ENCODE measurements around the gene AFAP1L2.

AFAP1L2 gene

DNA sequence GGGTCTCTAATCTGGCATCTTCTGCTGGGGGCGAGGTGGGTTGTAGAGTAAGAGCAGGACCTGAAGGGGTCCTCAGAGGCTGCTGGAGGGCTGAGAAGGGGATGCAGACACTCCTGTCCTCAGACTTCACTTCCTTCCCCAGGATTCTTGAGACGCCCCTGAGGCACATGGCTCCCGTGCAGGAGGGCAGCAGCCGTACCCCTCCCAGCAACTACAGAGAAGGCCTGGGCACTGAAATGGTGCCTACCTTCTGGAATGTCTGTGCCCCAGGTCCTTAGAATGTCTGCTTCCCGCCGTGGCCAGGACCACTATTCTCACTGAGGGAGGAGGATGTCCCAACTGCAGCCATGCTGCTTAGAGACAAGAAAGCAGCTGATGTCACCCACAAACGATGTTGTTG, 113.2 kb downstream of the AFAP1L2 start:
- H3K27me3 ChIP-seq = no peaks in the 10 kb centered on the region; a peak in 1 of 22 replicates
- peaks cover 8 to 64% (median 39%) of the 10 kb centered on the region in 10 experiments; a peak in 18 of 20 replicates for H3K4me1 ChIP-seq
- peaks cover 0 to 10% (median 8%) of the 10 kb centered on the region in 11 experiments; a peak in 15 of 22 replicates for H3K36me3 ChIP-seq
- peaks cover 14 to 52% (median 39%) of the 10 kb centered on the region in 11 experiments for H3K9me3 ChIP-seq (replicated peaks in 1 of 11)
- no peak for TF ChIP-seq Cebpa-rat (IDR thresholded peaks at IDR 0.05)
- H4K20me1 ChIP-seq = no peaks in the 10 kb centered on the region
- no peak overlapping the region for H3K9ac ChIP-seq
- no peak overlapping the region for H3K27ac ChIP-seq
- H3K4me3 ChIP-seq = no peak overlapping the region
- peak overlapping the region in 3 of 11 experiments; percentile 11 to 76 (median 19); a peak in 4 of 22 replicates for H3K4me2 ChIP-seq

DNA sequence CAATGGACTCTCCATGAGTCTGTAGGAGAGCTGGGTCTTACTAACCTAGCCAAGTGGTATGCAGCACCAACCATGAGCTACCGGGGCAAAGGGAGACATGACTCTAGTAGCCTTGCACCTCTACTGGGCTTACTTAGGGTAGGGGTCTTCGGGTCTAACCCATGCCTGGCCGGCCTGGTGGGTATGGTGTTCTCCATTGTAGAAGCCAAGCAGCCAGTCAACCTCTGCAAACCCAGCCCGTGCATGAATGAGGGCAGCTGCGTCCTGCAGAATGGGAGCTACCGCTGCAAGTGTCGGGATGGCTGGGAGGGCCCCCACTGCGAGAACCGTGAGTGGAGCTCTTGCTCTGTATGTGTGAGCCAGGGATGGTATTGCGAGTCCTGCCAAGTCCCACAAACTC, 114.3 kb downstream of the AFAP1L2 start:
- Histone ChIP-seq H3K9me3 (replicated peaks in 1 of 11) (peaks cover 3 to 42% (median 28%) of the 10 kb centered on the region in 11 experiments), H3K27ac (no peak overlapping the region), H3K4me1 (peaks cover 8 to 63% (median 39%) of the 10 kb centered on the region in 10 experiments; a peak in 18 of 20 replicates), H3K36me3 (no peaks in the 10 kb centered on the region), H3K9ac (no peak overlapping the region), H3K4me2 (no peak overlapping the region; a peak in 1 of 22 replicates), H3K27me3 (no peaks in the 10 kb centered on the region), H3K4me3 (no peak overlapping the region), H4K20me1 (no peaks in the 10 kb centered on the region)
- TF ChIP-seq Cebpa-rat (IDR thresholded peaks at IDR 0.05) = no peak

- H4K20me1 ChIP-seq = no peaks in the 10 kb centered on the region; a peak in 1 of 22 replicates
- H3K27me3 ChIP-seq = no peaks in the 10 kb centered on the region
- no peak overlapping the region for H3K27ac ChIP-seq
- no peak overlapping the region for H3K4me3 ChIP-seq
- no peak overlapping the region for H3K9ac ChIP-seq
- peak overlapping the region in 10 of 11 experiments; percentile 4 to 80 (median 71); a peak in 19 of 22 replicates for H3K4me2 ChIP-seq
- TF ChIP-seq Cebpa-rat (IDR thresholded peaks at IDR 0.05) = no peak
- peaks cover 0 to 39% (median 23%) of the 10 kb centered on the region in 11 experiments; a peak in 17 of 22 replicates for H3K9me3 ChIP-seq (replicated peaks in 1 of 11)
- H3K36me3 ChIP-seq = no peaks in the 10 kb centered on the region
- peaks cover 8 to 63% (median 40%) of the 10 kb centered on the region in 10 experiments; a peak in 18 of 20 replicates for H3K4me1 ChIP-seq
These were observed 115.2 kb downstream of the AFAP1L2 start for GRCh38 chr10:114289096-114289436.

- peak overlapping the region in 10 of 11 experiments; percentile 4 to 80 (median 71); a peak in 19 of 22 replicates for H3K4me2 ChIP-seq
- no peak overlapping the region for H3K27ac ChIP-seq
- H3K36me3 ChIP-seq = no peaks in the 10 kb centered on the region
- no peak overlapping the region for H3K4me3 ChIP-seq
- H3K4me1 ChIP-seq = peaks cover 8 to 62% (median 40%) of the 10 kb centered on the region in 10 experiments; a peak in 18 of 20 replicates
- peaks cover 0 to 39% (median 23%) of the 10 kb centered on the region in 11 experiments; a peak in 17 of 22 replicates for H3K9me3 ChIP-seq (replicated peaks in 1 of 11)
- no peak overlapping the region for H3K9ac ChIP-seq
- no peaks in the 10 kb centered on the region; a peak in 1 of 22 replicates for H4K20me1 ChIP-seq
- H3K27me3 ChIP-seq = no peaks in the 10 kb centered on the region
- no peak for TF ChIP-seq Cebpa-rat (IDR thresholded peaks at IDR 0.05)
These were observed 115.7 kb downstream of the AFAP1L2 start for GRCh38 chr10:114288424-114289095.

GRCh38 chr10:114286921-114287320, 117.4 kb downstream of the AFAP1L2 start:
- Histone ChIP-seq H3K27me3 (no peaks in the 10 kb centered on the region), H3K9me3 (replicated peaks in 1 of 11) (peaks cover 0 to 31% (median 22%) of the 10 kb centered on the region in 11 experiments; a peak in 17 of 22 replicates), H3K27ac (no peak overlapping the region), H3K4me2 (no peak overlapping the region), H4K20me1 (no peaks in the 10 kb centered on the region; a peak in 1 of 22 replicates), H3K4me3 (no peak overlapping the region), H3K9ac (no peak overlapping the region), H3K36me3 (no peaks in the 10 kb centered on the region), H3K4me1 (peaks cover 8 to 49% (median 30%) of the 10 kb centered on the region in 10 experiments; a peak in 18 of 20 replicates)
- TF ChIP-seq Cebpa-rat (IDR thresholded peaks at IDR 0.05) = no peak

DNA sequence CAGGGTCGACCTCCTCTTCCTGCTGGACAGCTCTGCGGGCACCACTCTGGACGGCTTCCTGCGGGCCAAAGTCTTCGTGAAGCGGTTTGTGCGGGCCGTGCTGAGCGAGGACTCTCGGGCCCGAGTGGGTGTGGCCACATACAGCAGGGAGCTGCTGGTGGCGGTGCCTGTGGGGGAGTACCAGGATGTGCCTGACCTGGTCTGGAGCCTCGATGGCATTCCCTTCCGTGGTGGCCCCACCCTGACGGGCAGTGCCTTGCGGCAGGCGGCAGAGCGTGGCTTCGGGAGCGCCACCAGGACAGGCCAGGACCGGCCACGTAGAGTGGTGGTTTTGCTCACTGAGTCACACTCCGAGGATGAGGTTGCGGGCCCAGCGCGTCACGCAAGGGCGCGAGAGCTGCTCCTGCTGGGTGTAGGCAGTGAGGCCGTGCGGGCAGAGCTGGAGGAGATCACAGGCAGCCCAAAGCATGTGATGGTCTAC, 118.3 kb downstream of the AFAP1L2 start:
- Histone ChIP-seq H3K4me2 (no peak overlapping the region), H3K4me1 (peaks cover 8 to 41% (median 29%) of the 10 kb centered on the region in 10 experiments; a peak in 18 of 20 replicates), H3K27me3 (no peaks in the 10 kb centered on the region), H3K9me3 (replicated peaks in 1 of 11) (peaks cover 0 to 22% (median 14%) of the 10 kb centered on the region in 11 experiments; a peak in 17 of 22 replicates), H3K27ac (no peak overlapping the region), H3K9ac (no peak overlapping the region), H3K36me3 (no peaks in the 10 kb centered on the region), H4K20me1 (no peaks in the 10 kb centered on the region; a peak in 1 of 22 replicates), H3K4me3 (no peak overlapping the region)
- no peak for TF ChIP-seq Cebpa-rat (IDR thresholded peaks at IDR 0.05)

- no peak overlapping the region for H3K4me3 ChIP-seq
- no peaks in the 10 kb centered on the region for H3K36me3 ChIP-seq
- H3K27ac ChIP-seq = no peak overlapping the region
- H4K20me1 ChIP-seq = no peaks in the 10 kb centered on the region; a peak in 1 of 22 replicates
- no peaks in the 10 kb centered on the region for H3K27me3 ChIP-seq
- H3K9ac ChIP-seq = no peak overlapping the region
- peaks cover 8 to 31% (median 27%) of the 10 kb centered on the region in 10 experiments; a peak in 18 of 20 replicates for H3K4me1 ChIP-seq
- peaks cover 0 to 7% (median 0%) of the 10 kb centered on the region in 11 experiments; a peak in 7 of 22 replicates for H3K9me3 ChIP-seq (replicated peaks in 1 of 11)
- H3K4me2 ChIP-seq = peak overlapping the region in 7 of 11 experiments; percentile 35 to 61 (median 48); a peak in 14 of 22 replicates
- no peak for TF ChIP-seq Cebpa-rat (IDR thresholded peaks at IDR 0.05)
These were observed 119.8 kb downstream of the AFAP1L2 start for GRCh38 chr10:114284346-114285071.

GRCh38 chr10:114283535-114284234, 120.6 kb downstream of the AFAP1L2 start:
- H4K20me1 ChIP-seq = no peaks in the 10 kb centered on the region; a peak in 1 of 22 replicates
- peaks cover 2 to 23% (median 19%) of the 10 kb centered on the region in 10 experiments; a peak in 17 of 20 replicates for H3K4me1 ChIP-seq
- H3K4me2 ChIP-seq = peak overlapping the region in 5 of 11 experiments; percentile 35 to 61 (median 53); a peak in 6 of 22 replicates
- no peaks in the 10 kb centered on the region for H3K36me3 ChIP-seq
- no peak overlapping the region for H3K9ac ChIP-seq
- TF ChIP-seq Cebpa-rat (IDR thresholded peaks at IDR 0.05) = no peak
- no peak overlapping the region for H3K4me3 ChIP-seq
- no peak overlapping the region for H3K27ac ChIP-seq
- no peaks in the 10 kb centered on the region for H3K27me3 ChIP-seq
- no peaks in the 10 kb centered on the region; a peak in 1 of 22 replicates for H3K9me3 ChIP-seq (replicated peaks in 1 of 11)
